ENCODE data around the gene SLC25A3.
"Not testable (repeated sequence)": the region's sequence is repeated elsewhere in the genome, so short reads cannot be mapped to it uniquely, and the experiment has no call there.

Gene SLC25A3

DNA sequence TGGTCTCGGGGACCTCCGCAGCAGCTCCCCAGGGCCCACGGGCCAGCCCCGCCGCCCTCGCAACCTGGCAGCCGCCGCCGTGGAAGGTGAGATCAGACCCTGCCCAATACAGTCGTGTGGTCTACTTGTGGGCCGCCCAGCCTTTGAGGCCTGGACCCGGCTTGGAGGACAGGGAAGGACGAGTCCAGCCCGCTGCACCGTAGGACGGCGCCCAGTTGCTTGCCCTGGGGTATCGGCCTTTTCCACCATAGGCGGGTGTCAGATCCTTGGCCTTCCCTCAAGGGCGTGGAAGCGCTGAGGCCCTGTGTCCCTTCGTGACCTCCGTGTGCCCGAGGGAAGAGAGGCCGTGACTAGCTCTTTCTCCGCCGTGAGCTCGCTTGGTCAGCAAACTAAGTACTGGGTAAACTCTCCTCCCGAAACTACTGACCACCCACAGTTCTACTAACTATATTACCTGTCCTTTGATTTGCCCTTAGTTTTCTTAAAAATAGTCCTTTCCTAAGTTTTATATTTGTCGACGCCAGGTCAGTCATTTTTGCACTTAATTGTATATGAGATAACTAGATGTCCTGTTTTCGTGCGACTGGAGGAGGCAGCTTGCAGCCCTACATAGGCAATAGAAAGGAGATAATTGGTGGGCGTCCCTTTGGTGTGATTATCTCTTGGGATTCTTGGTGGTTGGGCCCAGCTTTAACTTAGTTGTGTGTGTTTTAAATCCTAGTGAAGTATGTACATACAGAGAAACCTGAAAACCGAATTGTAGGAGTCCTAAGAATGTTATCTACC is 757 bp downstream of the SLC25A3 start:
- peak in 18 of 56 donors; percentile 13 to 63 (median 44) for DNase-seq

DNA sequence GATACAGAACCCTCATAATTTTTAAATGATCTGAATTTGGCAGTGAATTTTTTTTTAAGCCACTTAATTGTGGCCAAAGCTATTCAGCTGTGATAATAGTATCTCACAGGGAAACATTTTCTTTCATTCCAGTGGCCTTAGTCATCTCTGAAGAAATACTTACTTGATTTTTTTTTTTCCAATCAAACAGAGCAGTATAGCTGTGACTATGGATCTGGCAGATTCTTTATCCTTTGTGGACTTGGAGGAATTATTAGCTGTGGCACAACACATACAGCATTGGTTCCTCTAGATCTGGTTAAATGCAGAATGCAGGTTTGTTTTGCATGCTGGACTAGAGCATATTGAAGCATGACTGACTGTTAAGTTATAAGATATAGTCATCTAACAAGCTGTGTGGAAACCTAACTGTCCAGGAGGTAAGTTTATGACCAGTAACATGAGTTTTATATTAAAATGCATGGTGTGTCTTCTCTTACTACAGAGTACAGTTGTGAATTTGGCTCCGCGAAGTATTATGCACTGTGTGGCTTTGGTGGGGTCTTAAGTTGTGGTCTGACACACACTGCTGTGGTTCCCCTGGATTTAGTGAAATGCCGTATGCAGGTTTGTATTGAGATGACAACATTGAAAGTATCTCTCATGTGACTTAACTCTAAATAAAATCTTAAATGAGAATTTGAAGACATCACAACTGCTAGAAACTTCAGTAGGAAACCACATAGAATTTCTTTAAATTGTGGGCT is 1.9 kb downstream of the SLC25A3 start:
- DNase-seq, result no peak

DNA sequence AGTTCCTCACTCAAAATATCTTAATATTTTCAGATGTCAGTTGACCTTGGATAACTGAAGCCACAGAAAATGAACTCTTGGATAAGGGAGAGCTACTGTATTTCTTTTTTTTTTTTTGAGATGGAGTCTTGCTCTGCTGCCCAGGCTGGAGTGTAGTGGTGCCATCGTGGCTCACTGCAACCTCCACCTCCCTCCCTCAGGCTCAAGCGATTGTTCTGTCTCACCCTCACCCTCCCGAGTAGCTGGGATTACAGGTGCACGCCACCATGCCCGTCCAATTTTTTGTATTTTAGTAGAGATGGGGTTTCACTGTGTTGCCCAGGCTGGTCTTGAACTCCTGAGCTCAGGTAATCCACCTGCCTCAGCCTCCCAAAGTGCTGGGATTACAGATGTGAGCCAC is 3.8 kb downstream of the SLC25A3 start:
- not testable (repeated sequence) for DNase-seq

DNA sequence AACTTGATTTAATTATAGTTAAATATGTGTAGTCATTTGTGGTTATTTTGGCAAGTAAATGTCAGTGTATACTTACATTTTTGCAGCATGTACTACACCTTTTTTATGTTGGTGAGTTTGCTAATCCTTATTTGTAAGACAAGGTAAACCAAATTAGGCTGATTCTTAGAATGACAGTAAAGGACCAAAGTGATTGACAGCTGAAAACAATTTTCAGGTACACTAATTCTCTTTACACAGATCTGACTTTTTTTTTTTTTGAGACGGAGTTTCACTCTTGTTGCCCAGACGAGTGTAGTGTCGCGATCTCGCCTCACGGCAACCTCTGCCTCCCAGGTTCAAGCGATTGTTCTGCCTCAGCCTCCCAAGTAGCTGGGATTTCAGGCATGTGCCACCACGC is 8.4 kb downstream of the SLC25A3 start:
- DNase-seq, result no peak

DNA sequence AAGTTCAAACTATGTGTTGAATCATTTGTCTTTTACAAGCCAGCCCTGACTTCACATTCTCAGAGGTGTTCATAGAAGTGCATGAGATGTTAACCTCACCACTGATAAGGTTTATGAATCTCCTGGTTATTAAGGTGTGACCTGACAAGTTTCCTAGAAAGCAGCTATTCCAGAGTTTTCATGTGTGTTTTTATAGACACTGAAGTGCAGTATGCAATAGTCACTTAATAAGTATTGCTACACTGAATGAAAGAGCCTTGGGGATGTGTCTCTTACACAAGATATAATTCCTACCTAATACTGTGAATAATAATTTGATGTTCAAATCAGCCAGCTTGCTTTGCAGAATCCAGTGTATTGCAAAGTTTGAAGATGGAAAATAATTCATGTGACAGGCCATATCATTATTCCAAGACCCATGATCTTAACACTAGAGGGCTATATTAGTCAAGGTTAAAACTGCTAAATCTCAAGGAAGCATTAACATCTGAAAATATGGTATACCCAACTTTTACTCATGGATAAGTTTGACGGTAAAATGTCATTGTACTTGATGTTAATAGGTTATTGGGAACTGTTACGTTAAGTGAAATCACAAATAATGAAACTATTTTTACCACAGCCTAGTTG is 13.0 kb downstream of the SLC25A3 start:
- DNase-seq, result no peak

DNA sequence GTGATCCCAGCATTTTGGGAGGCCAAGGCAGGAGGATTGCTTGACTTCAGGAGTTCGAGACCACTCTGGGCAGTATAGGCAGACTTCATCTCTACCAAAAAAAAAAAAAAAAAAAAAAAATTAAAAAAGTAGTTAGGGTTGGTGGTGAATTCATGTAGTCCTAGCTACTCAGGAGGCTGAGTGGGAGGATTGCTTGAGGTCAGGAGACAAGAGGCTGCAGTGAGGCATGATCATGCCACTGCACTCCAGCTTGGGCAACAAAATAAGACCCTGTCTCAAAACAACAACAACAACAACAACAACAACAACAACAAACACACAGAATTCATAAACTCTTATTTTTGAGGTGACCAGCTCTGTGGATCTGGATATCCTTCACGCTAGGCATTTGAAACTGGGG is 17.1 kb downstream of the SLC25A3 start:
- no peak for DNase-seq

DNA sequence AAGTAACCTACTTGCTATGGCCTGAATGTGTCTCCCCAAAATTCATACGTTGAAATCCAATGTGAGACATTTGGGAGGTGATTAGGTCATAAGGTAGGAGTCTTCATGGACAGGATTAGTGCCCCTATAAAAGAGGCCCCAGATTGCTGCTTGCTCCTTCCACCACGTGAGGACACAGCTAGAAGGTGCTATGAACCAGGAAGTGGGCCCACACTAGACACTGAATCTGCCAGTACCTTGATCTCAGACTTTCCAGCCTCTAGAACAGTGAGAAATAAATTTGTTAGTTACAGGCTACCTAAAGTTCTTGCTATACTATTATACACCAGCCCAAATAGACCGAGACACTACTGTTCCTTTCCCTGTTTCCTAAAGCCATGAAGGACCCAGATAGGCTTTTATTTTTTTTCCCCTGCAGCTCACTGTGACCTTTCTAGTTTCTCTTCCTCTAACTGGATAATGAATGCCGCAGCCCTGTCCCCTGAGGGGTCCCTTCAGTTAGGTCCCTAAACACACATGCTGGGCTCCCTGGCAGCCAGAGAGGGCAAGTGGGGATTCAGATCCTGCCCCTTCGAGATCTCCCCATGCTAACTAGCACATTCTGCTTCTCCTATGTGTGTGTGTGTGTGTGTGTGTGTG is 19.3 kb downstream of the SLC25A3 start:
- DNase-seq, result no peak

DNA sequence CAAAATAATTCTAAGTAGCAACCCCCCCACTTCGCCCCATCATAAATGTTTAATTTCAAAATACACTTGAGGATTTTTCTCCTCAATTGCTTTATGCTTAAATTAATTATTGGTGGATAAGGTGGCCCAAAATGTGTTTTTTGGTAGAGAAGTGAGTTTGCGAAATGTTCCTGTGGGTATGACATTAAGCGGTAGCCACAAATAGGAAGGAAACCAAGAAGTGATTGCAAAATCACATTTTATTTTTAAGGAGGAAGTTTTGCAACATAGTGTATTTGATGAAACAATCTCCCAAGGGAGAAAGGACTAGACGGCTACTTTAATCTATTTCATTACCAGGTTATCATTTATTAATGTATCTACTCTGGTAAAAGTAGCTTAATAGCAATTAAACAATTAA is 25.5 kb downstream of the SLC25A3 start:
- no peak for DNase-seq

DNA sequence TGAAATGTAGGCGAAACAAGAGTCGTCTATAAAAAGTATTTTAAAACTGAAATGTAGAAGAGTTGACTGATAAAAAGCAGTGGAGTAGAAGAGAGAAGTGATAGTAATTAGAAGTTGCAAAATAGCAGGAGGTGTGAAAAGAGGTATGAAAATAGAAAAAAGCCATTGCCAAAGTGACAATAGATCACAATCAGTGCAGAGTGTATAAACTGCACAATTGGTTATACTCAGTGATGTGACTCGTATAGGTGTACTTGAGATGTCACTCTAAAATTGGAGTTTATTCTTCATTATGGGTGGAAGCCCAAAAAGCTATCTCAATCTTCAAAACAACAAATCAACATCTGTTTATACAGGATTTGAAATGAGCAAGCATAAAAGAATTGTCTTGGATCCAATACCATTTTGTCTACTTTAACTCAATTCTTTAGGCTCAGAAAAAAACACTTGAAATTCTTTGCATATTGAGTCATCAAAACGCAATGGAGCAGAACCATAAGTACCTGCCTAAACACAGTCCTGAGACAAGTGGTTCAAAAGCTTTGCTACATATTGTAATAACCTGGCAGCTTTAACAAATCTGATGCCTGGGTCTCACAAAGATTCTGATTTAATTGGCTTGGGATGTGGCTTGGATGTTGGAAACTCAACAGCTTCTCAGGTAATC is 42.3 kb downstream of the SLC25A3 start:
- no peak for DNase-seq

DNA sequence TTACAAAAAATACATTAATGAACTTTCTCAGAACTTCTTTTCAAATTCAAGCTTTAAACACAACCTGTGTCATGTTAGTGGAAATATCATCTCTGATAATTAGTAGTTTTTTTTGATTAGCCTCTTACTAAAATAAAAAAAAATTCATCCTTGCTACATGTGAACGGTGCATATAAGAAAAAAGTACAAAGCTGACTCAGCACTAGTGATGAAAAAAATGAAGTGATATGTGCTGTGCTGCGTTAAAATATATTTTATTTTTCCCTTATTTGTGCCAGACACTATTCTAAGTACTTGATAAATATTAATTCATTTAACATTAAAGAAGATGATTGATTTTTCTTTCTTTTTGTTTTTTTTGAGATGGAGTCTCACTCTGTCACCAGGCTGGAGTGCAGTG is 43.6 kb downstream of the SLC25A3 start:
- DNase-seq, result no peak

DNA sequence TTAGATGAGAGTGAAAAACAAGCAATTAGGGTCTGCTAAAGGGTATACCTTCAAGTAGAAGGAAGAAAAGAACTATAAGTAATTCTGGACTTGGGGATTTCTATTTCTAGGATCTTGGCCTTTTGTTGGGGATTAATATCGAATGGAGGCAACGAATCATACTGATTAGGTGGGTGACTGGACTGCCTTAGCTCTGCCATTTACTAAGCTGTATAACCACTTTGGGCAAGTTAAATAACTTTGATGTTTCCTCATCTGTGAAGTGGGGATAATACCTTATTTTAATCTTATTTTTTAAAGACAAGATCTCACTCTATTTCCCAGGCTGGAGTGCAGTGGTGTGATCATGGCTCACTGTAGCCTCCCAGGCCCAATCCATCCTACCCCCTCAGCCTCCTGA is 44.5 kb downstream of the SLC25A3 start:
- DNase-seq, result no peak

DNA sequence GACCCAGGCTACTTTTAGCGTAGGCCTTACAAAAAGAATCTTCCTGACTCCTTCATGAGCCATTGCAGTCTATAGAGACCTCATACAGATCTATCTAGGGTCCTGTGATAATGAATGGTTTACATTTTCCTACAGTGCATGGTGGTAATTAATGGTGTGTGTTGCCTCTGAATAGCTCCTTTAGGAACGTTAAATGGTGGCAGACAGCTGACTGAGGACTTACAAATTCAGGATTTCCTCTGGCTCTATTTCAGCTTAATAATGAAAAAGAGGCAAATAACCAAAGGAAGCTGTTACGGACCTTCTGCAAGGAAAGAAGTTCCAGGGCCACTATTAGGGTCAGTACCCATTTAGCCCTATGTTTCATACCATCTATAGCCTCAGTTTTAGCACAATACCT is 46.0 kb downstream of the SLC25A3 start:
- no peak for DNase-seq

DNA sequence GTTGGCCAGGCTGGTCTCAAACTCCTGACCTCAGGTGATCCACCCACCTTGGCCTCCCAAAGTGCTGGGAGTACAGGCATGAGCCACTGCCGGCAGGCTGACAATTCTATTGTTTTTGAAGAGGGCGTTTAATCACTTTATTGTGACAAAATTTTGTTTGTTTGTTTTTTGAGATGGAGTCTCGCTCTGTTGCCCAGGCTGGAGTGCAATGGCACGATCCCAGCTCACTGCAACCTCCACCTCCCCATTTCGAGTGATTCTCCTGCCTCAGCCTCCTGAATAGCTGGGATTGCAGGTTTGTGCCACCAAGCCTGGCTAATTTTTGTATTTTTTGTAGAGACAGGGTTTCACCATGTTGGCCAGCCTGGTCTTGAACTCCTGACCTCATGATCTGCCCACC is 49.3 kb downstream of the SLC25A3 start:
- DNase-seq, result not testable (repeated sequence)

DNA sequence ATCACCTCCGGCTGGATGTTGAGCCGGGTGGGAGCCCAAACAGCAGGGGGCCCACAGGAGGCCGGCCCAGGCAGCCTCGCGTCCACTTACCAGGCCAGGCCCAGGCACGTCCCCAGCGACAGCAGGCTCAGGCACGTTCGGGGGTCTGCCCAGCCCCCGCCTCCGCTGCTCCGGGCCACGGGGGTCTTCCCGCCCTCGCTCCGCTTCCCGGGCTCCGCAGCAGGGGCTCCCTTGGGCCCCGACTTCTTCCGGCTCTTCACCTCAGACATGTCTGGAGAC is 50.9 kb downstream of the SLC25A3 start:
- peak in 12 of 56 donors; percentile 14 to 61 (median 32) for DNase-seq

DNA sequence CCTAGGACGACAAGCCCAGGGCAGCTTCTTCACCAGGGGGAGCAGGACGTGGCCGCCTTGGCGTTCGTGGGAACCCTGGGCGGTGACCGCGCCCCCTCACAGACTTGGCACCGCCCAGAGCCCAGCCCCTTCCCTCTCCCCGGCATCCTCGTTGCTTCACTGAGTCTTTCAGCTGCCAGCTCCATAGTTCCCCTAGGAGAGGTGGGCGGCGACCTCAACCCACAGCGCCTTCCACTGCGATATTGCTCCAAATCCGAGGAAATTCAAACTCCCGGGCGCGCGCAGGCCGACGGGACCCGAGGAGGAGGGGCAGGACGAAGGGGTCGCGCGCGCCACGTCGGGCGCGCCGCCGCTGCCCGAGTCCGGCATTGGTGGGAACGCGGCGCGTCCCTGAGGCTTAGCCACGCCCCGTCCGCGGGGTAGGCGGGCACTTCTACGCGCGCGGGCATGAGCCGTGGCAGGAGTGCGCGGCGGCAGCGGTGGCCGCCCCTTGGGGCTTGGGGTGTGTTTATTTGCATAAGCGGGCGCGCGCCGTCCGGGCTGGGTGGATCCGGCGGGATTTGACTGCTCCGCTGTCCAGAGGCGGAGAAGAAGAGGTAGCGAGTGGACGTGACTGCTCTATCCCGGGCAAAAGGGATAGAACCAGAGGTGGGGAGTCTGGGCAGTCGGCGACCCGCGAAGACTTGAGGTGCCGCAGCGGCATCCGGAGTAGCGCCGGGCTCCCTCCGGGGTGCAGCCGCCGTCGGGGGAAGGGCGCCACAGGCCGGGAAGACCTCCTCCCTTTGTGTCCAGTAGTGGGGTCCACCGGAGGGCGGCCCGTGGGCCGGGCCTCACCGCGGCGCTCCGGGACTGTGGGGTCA is 51.5 kb downstream of the SLC25A3 start, which contains the start of the genes APAF1 and IKBIP:
Gene APAF1, plus strand, starts transcription at position 579 of the 860 bp plus-strand sequence. CDS start 3,070 bp downstream, outside the sequence.
Gene IKBIP, minus strand, starts transcription at position 77 of the 860 bp plus-strand sequence. CDS start 87 bp downstream, outside the sequence.
- DNase-seq, result peak; percentile 32 to 98 (median 91)

DNA sequence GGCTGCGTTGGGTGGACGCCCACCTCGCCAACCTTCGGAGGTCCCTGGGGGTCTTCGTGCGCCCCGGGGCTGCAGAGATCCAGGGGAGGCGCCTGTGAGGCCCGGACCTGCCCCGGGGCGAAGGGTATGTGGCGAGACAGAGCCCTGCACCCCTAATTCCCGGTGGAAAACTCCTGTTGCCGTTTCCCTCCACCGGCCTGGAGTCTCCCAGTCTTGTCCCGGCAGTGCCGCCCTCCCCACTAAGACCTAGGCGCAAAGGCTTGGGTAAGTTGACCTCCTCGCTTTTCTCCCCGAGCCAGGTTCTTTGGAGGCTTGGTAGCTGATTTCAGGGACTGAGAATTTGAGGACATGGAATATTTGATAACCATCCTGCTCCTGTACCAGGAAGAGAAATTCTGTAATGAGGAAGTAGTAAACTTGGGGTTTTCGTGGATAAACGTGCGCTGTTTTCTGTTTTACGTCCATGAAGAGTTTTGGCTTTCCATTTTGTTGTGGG is 52.1 kb downstream of the SLC25A3 start:
- DNase-seq, result peak in 30 of 56 donors; percentile 4 to 54 (median 32)

DNA sequence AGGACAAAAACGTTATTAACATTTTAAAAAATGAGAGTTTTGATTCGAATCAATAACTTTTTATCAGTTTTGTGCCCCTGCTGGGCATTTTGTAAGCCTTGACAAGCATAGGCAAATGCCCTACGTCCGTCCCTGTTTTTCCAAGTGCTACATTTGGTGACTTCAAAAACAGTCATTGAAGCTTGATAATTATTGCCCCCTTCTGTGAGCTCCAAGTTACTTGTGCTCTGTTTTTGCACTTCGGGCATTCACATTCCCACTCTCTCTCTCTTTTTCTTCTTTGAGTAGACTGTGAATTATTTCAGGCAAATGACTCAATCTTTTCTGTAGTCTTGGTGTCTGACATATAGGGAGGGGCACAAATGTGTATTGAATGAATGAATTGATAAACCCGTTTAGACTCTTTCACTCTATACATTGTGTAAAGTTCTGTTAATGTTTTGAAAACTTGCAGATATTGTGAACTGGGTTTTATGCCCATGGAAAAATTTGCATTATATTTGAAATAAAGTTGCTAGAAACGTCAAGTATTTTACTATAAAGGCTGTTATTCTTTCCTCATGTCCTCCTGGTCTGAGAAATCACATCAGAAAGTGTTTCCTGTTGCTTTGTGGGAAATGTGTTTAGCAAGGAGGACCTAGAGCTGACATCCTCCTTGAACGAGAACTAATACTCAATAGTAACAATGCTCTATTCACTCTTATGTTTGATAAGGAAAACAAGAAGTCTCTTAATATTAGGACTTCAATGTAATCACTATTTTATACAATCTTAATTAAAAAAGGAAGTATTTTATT is 53.0 kb downstream of the SLC25A3 start:
- DNase-seq, result no peak

DNA sequence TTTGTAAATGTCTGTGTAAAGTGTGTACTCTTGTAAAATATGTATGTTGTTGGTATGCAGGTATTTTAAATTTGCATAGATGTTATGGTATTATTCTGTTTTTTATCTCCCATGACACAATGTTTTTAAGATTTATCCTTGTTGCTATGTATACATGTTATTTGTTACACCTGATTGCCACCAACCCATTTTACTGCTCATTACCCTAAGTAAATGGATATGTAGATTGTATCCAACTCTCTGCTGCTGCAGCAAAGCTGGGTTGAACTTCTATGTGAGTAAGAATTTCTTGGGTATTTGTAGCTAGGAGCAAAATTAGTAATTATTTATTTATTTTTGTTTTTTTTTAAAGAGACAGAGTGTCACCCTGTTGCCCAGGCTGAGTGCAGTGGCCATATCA is 57.8 kb downstream of the SLC25A3 start:
- no peak for DNase-seq

DNA sequence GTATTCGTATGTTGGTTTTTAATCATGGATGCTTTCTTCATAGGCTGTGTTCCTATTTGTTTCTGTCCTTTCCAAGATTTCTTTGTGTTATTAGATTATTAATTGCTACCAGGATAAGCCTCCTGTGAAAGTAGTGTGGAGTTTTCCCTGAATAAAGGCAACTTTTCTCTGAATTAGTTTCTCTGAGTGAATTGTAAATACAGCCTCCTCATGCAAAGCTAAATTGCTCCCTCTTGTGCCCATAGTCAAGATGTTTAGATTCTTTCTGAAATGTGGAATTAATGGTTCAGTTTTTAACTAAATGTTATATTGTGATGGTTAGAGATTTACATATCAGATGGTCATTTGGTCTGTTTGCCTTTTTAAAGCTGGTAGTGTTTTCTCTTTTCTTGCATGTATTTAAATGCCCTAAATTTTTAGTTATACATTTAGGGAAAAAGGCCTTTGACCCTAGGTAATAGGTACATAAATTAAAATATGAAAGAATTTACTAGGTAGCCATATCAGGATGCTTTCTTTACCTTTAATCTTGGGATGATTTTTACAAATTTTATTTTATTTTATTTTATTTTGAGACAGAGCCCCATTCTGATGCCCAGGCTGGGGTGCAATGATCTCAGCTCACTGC is 60.5 kb downstream of the SLC25A3 start:
- peak in 1 of 56 donors; percentile 2 for DNase-seq
